Stimulated activated CD4-positive, alpha-beta T cell treated with anti-CD3 and anti-CD28 coated beads, TNF-alpha, amount 100 ng/mL, for 4 hours (primary cell): Measurements from ENCODE around the gene HCN2.
"Not testable (repeated sequence)": the region's sequence is repeated elsewhere in the genome, so short reads cannot be mapped to it uniquely, and the experiment has no call there.

Source experiments
- DNase-seq, 3 experiments: peaks; one replicate each; pipeline ENCODE4 v3.0.0-alpha.2; 2020; ENCODE audit warnings: low read depth in 3 of 3

The HCN2 gene

DNA sequence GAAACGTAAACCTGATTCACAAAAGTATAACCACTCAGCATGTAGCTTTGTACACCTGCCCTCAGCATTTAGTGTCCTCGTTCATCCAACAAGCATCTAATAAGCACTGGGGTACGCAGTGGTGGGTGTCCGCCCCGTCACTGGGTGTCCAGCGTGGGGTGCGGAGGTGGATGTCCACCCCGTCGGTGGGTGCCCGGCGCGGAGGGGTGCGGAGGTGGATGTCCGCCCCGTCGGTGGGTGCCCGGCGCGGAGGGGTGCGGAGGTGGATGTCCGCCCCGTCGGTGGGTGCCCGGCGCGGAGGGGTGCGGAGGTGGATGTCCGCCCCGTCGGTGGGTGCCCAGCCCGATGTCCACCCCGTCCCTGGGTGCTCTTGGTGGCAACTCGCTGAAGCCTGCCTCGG, 4.5 kb upstream of the HCN2 start:
- not testable (repeated sequence) for DNase-seq

DNA sequence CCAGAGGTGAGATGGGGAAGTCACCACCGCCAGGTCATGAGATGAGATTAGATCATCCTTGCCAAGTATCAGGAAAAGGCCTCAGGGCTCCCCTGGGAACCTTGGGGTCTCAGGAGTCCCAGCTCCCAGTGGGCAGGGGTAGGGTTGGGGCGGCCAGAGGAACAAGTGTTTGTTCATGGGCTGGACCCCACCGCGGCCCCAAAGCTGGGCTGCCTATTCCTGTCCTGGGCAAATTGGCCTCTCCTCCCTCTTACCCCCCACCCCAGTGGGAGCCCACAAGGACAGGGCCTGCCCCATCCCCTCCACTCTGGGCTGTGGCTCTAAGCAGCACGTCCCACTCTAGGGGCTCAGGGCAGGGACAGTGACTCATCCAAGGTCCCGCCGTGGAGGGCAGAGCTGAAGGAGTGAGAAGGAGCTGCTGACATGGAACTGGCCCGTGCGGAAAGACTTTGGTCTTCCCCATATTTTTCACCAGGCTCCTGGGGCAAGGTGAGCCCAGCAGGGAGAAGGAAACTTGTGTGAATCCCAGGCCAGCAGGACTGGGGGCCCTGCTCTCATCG, 4.0 kb upstream of the HCN2 start:
- no peak for DNase-seq

DNA sequence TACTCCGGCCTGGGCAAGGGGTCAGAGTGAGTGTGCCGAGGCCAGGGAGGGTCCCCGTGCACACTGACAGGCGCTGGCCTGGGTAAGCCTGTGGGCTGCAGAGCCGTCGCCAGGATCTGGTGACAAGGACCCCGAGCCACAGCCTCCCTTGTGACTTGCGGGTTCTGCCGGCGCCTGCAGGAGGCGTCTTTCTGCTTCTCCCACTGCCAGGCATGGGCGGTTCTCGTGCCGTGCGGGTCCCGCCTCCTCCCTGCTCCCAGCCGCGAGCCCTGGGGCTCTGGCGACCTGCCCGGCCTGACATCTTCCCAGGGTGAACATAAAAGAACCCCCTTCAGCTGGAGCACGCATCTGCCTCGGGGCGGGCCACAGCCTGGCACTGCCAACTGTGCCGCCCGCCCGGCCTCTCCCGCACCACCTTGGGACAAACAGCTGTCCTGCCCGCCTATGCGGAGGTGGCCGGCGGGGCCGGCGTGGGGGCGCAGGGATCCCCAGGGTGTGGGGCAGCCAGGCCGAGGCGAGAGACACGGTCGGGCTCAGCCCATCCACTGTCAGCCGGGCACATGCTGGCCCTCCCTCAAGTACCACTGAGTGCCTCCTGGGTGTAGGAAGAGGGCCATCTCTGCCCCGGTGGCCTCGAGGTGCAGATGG, 1.5 kb upstream of the HCN2 start:
- peak in 1 of 3 experiments; percentile 40 for DNase-seq

- no peak for DNase-seq
Observed at GRCh38 chr19:588741-589692, 664 bp upstream of the HCN2 start.

DNA sequence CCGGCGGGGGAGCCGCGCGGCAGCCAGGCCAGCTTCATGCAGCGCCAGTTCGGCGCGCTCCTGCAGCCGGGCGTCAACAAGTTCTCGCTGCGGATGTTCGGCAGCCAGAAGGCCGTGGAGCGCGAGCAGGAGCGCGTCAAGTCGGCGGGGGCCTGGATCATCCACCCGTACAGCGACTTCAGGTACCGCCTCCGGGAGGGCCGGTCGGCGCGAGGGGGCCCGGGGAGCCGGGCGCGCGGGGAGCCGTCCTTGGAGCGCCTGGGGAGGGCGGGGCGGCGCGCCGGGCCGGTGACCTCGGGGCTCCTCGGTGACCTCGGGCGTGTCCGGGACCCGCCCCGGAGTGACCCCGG, 690 bp downstream of the HCN2 start:
- DNase-seq = no peak

- DNase-seq = no peak
Observed at GRCh38 chr19:590750-591098, 1.0 kb downstream of the HCN2 start.

DNA sequence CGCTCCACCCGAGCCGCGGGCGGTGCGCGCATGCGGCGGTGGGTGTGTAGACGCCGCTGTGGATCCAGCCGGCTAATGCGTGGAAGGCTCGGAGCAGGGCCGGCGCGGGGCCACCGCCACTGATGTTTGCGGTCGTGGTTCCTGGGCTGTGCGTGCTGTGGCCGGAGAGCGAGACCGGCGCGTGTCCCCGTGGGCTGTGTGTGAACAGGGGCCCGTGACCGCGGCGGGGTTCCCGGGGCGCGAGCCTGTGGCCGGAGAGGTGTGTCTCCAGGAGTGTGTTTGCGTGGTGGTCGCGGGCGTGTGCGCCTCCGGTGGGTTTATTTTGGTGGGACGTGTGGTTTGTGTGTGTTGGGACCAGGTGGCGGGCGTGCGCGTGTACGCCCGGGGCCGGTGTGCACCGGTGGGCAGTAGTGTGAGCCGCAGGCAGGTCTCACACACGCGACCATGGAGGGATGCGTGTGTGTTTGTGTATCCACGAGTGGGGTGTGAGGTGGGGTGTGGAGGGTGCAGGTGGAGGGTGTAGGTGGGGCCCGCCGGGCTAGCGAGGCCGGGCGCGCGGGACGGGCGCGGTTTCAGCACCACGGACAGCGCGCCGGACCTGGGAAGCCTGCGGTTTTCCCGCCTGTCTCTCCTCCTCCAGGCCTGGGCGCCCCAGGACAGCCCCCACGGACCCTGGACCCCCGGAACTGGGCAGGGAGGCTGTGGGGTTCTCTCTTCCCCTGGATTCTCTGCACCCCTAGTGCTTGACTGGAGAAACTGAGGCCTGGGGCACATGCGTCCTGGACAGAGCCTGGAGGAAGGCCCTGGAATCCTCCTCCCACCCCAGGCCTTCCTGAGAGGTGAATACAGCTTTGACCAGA, 1.6 kb downstream of the HCN2 start:
- no peak for DNase-seq

GRCh38 chr19:592101-592500, 2.4 kb downstream of the HCN2 start:
- no peak for DNase-seq

DNA sequence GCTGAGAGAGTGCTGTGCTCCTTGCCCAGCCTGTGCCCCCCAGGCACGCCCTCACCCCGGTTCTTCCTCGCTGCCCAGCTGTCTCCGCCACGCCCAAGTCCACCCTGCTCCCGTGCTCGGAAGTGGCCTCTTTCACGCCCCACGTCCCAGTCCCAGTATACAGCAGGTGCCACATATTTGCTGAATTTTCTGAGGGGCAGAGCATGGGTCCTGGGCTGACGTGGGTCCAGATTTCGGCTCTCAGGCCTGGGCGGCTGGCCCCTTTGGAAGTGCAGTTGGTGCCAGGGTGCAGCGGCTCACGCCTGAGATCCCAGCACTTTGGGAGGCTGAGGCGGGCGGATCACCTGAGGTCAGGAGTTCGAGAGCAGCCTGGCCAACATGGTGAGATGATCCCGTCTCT, 3.4 kb downstream of the HCN2 start:
- DNase-seq = no peak

GRCh38 chr19:593505-593904, 3.8 kb downstream of the HCN2 start:
- no peak for DNase-seq

DNA sequence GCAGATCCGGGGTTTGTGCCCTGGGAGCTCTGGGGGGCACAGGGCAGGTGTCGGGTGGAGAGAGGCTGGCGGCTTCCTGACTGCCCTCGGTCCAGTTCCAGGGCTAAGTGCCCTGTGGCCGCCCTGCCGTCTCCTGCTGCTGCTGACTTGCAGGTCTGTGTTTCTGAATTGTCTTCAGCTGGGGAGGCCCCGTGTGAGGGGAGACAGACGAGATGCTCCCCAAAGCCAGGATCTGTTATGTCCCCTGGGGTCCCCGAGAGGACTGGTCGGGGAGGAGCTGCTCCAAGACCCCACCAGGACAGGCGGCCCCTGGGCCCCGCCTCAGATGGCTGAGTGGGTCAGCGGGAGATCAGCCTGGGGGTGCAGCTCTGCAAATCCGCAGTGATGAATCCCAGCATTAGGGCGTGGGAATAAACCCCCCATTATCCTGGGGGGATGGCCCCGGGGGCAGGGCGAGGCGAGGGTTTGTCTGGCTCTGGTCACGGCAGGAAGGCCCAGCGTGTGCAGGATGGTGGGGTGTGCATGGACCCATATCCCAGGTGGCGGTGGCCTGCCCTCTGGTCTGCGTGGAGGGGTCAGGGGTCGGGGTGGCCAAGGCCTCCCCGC, 4.7 kb downstream of the HCN2 start:
- no peak for DNase-seq

GRCh38 chr19:595326-596262, 5.9 kb downstream of the HCN2 start:
- no peak for DNase-seq

GRCh38 chr19:596263-596655, 6.6 kb downstream of the HCN2 start:
- no peak for DNase-seq

DNA sequence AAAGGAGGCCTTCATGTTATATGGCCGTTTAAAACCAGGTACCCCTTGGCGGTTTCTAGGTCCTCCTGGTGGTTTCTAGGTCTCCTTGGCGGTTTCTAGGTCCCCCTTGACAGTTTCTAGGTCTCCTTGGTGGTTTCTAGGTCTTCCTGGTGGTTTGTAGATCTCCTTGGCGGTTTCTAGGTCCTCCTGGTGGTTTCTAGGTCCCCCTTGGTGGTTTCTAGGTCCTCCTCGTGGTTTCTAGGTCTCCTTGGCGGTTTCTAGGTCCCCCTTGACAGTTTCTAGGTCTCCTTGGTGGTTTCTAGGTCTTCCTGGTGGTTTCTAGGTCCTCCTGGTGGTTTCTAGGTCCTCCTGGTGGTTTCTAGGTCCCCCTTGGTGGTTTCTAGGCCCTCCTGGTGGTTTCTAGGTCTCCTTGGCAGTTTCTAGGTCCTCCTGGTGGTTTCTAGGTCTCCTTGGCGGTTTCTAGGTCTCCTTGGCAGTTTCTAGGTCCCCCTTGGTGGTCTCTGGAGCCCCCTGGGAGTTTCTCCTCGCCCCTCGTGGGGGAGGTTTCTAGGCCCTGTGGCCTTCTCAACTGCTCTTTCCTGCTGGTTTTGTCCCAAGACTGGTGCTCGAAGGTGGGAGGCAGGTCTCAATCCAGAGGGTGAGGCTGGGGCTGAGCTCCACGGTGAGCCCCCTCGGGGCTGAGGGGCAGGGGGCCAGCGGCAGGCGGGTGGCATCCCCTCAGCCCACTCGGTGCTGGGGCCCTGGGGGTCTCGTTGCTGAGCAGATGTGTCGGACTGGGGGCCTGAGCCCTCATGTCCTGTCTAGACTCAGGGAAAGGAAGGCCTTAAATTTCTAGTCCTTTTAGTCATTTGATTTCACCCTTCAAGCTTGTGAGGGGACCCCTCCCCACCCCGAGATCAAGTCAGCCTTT, 8.0 kb downstream of the HCN2 start:
- no peak for DNase-seq

DNA sequence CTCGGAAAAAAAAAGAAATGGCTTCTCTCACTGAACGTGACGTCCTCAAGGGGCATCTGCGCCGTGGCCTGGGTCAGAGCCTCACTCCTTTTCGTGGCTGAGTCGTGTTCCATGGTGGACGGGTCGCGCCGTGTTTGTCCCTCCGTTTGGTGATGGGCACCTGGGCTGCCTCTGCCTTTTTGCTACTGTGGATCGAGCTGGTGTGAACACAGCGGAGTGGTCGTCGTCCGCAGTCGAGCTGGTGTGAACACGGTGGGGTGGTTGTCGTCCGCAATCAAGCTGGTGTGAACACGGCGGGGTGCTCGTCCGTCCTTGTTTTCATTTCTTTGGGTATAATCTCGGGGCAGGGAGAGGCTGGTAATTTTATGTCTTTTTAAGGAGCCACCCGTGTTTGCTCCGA, 11.6 kb downstream of the HCN2 start:
- no peak for DNase-seq

GRCh38 chr19:601790-602189, 12.1 kb downstream of the HCN2 start:
- DNase-seq = no peak

DNA sequence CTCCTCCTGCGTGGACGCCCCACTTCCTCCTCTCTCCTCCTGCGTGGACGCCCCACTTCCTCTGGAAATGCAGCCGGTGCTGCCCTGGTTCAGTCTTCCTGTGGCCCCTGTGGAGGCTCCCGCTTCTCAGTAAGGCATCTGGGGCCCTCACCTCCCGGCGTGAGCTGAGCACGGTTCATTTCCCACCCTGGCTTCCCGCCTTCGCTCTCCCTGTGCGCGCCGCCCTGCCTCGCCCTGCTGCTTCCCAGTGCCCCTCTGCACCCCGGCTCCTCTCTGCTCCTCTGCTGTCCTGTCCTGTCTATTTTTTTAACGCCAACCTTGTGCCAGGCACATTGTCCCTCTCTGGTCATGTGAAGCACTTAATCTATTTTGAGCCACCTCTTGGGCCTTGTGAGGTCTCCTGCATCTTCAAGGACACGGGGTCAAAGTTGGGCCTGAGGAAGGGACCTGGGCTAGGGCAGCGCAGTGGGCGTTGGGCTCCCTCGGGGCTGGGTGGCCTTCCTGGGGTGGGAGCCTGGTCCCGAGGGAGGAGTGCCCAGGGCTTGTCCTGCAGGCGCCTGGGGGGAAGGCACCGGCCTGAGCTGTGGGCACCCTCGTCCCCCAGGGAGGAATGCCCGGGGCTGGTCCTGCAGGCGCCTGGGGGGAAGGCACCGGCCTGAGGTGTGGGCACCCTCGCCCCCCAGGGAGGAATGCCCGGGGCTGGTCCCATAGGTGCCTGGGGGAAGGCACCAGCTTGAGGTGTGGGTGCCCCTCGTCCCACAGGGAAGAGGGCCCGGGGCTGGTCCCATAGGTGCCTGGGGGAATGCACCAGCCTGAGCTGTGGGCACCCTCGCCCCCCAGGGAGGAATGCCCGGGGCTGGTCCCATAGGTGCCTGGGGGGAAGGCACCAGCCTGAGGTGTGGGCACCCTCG, 13.0 kb downstream of the HCN2 start:
- DNase-seq = no peak

- not testable (repeated sequence) for DNase-seq
Observed at GRCh38 chr19:603302-603639, 13.6 kb downstream of the HCN2 start.

- not testable (repeated sequence) for DNase-seq
Observed at GRCh38 chr19:603779-604178, 14.1 kb downstream of the HCN2 start.
